ENCODE results near the gene HIVEP1. TPM values are rescaled to one million over a fixed set of nuclear protein-coding genes. Genes with fewer than 3 reads are reported as not detected.
"Not testable (repeated sequence)": the region's sequence is repeated elsewhere in the genome, so short reads cannot be mapped to it uniquely, and the experiment has no call there.

The HIVEP1 gene
- total RNA-seq, 2 experiments from 2014 or later, result 21.7 to 27.8 TPM

DNA sequence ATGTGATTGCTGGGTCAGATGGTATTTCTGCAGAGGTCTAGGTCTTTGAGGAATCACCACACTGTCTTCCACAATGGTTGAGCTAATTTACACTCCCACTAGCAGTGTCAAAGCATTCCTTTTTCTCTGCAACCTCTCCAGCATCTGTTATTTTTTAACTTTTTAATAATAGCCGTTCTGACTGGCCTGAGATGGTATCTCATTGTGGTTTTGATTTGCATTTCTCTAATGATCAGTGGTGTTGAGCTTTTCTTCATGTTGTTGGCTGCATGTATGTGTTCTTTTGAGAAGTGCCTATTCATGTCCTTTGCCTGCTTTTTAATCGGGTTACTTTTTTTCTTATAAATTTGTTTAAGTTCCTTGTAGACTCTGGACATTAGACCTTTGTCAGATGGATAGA lies 143.7 kb downstream of the HIVEP1 start:
- CTCF ChIA-PET, result interaction anchor here (1.4 kb wide), 1 partner anchor 134 kb away, joined by 3 read pairs; no protein-coding TSS in a partner anchor
- H3K27ac Mint-ChIP-seq, H3K4me3 Mint-ChIP-seq, H3K9me3 Mint-ChIP-seq, H3K27me3 Mint-ChIP-seq, DNase-seq, POLR2A ChIA-PET: not testable (repeated sequence)
- Mint-ChIP-seq H3K36me3 (ENCODE audit: low read depth) (peaks cover 15% of the 10 kb centered on the region), H3K4me1 (peaks cover 16% of the 10 kb centered on the region)

DNA sequence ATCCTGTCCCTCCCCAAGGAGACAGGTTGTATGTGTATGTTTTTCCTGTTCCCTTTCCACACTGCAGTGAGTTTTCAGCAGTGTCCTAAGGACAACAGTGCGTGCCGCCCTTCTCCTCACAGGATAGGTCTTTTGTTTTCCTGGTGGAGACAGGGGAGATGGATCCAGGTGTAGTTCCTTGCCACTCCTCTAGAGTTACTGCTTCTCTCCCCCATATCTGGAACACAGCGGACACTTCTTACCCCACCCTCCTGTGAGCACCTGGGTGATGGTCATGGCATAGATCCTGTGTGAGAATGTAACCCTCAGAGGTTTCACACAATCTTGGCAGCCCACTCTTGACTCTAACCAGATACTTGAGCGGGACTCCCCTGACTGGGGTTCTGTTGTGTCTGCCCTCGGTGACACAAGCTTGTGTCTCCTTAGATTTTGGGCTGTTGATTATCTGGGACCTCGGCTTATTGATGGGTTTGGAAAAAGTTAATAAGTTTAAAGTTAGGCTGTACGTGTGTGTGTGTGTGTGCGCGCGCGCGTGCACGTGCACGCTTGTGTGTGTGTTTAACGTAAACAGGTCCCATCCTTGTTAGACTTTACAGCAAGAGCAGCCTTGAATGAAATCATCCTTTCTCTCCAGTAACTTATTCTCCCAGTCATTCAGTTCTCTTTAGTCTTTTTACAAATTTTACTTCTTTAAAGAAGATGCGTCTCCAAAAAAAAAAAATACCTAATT lies 146.7 kb downstream of the HIVEP1 start:
- ChIA-PET POLR2A (no interaction called here), CTCF (interaction anchor here (0.7 kb wide), 1 partner anchor 131 kb away, joined by 3 read pairs; the partner anchor contains the start of gene EDN1)
- no peak for DNase-seq
- Mint-ChIP-seq H3K36me3 (ENCODE audit: low read depth) (peaks cover 38% of the 10 kb centered on the region), H3K27ac (no peak overlapping the region), H3K4me1 (peaks cover 39% of the 10 kb centered on the region), H3K9me3 (no peaks in the 10 kb centered on the region), H3K27me3 (no peaks in the 10 kb centered on the region), H3K4me3 (no peak overlapping the region)

- no peak for DNase-seq
- peaks cover 44% of the 10 kb centered on the region for H3K36me3 Mint-ChIP-seq (ENCODE audit: low read depth)
- ChIA-PET POLR2A (no interaction called here), CTCF (interaction anchor here (0.5 kb wide), 1 partner anchor 729 kb away, joined by 3 read pairs; no protein-coding TSS in a partner anchor)
- H3K27ac Mint-ChIP-seq, result no peak overlapping the region
- no peak overlapping the region for H3K4me3 Mint-ChIP-seq
- peaks cover 40% of the 10 kb centered on the region for H3K4me1 Mint-ChIP-seq
- H3K9me3 Mint-ChIP-seq, result no peaks in the 10 kb centered on the region
- H3K27me3 Mint-ChIP-seq, result no peaks in the 10 kb centered on the region
These were observed 148.2 kb downstream of the HIVEP1 start for GRCh38 chr6:12160326-12160725.

DNA sequence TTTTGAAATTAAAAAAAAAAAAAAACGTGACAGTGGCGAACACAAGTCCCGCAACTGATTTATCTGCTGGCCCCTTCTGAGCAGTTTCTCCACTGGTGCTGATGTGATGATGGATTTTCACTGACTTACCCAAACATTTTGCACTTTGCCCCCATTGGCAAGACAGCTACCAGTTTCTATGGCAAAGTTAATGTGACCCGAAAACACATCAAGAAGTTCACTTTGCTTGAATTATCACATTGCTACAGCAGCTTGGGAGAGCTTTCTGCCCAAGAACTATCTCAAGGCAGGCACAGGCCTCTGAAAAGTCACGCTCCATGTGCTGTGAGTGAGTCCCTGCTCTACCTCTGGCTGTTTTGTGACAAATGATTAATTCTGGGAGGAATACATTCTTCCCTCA lies 150.1 kb downstream of the HIVEP1 start:
- Mint-ChIP-seq H3K36me3 (ENCODE audit: low read depth) (peaks cover 43% of the 10 kb centered on the region), H3K9me3 (no peaks in the 10 kb centered on the region), H3K4me3 (no peak overlapping the region), H3K27ac (no peak overlapping the region), H3K4me1 (peaks cover 36% of the 10 kb centered on the region), H3K27me3 (no peaks in the 10 kb centered on the region)
- POLR2A ChIA-PET, result no interaction called here
- CTCF ChIA-PET, result interaction anchor here (1.1 kb wide), 1 partner anchor 463 kb away, joined by 3 read pairs; no protein-coding TSS in a partner anchor
- DNase-seq, result no peak

- POLR2A ChIA-PET, result no interaction called here
- H3K4me1 Mint-ChIP-seq, result peaks cover 31% of the 10 kb centered on the region
- H3K36me3 Mint-ChIP-seq (ENCODE audit: low read depth), result peaks cover 37% of the 10 kb centered on the region
- H3K27ac Mint-ChIP-seq, result peak overlapping the region; percentile 33
- H3K9me3 Mint-ChIP-seq, result no peaks in the 10 kb centered on the region
- H3K4me3 Mint-ChIP-seq, result no peak overlapping the region
- no peaks in the 10 kb centered on the region for H3K27me3 Mint-ChIP-seq
- peak; percentile 74 for DNase-seq
- CTCF ChIA-PET, result interaction anchor here (1.2 to 1.4 kb wide), 2 partner anchors 71 to 508 kb away, joined by 7 read pairs; no protein-coding TSS in a partner anchor
These were observed 151.0 kb downstream of the HIVEP1 start for GRCh38 chr6:12163149-12163548.

DNA sequence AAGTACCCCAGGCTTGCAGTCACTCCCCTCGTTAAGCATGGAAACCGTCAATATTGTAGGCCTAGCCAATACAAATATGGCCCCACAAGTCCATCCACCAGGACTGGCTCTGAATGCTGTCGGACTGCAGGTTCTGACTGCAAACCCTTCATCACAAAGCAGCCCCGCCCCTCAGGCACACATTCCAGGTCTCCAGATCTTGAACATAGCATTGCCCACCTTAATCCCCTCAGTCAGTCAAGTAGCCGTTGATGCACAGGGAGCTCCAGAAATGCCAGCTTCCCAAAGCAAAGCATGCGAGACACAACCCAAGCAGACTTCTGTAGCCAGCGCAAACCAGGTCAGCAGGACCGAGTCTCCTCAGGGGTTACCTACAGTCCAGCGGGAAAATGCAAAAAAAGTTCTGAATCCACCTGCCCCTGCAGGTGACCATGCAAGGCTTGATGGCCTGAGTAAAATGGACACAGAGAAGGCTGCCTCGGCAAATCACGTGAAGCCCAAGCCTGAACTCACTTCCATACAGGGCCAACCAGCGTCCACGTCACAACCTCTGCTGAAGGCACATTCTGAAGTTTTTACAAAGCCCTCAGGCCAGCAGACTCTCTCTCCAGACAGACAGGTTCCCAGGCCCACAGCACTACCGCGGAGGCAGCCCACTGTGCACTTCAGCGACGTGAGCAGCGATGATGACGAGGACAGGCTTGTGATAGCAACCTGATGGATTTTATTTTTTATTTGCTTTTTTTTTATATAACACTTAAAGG lies 151.8 kb downstream of the HIVEP1 start:
- no peak for DNase-seq
- ChIA-PET CTCF (interaction anchor here (1.2 to 1.4 kb wide), 2 partner anchors 70 to 508 kb away, joined by 7 read pairs; no protein-coding TSS in a partner anchor), POLR2A (no interaction called here)
- Mint-ChIP-seq H3K4me3 (no peak overlapping the region), H3K4me1 (peaks cover 29% of the 10 kb centered on the region), H3K27me3 (no peaks in the 10 kb centered on the region), H3K36me3 (ENCODE audit: low read depth) (peaks cover 32% of the 10 kb centered on the region), H3K9me3 (no peaks in the 10 kb centered on the region), H3K27ac (no peak overlapping the region)

DNA sequence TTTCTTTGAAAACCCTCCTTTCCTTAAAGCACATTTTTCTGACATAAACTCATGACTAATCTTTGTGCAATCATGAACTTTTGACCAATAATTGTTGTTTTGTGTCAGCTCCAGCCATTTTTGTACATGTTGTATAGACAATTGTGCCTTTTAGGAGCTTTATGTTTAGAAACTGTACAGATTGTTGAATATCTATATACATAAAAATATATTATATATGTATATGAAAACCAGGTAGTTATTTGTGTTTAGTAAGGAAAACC lies 152.3 kb downstream of the HIVEP1 start:
- Mint-ChIP-seq H3K9me3 (no peaks in the 10 kb centered on the region), H3K27me3 (no peaks in the 10 kb centered on the region), H3K36me3 (ENCODE audit: low read depth) (peaks cover 32% of the 10 kb centered on the region), H3K27ac (no peak overlapping the region), H3K4me1 (peaks cover 29% of the 10 kb centered on the region), H3K4me3 (no peak overlapping the region)
- ChIA-PET CTCF (no interaction called here), POLR2A (no interaction called here)
- DNase-seq, result no peak

GRCh38 chr6:12165297-12165696 lies 153.2 kb downstream of the HIVEP1 start:
- ChIA-PET POLR2A (no interaction called here), CTCF (no interaction called here)
- peaks cover 32% of the 10 kb centered on the region for H3K36me3 Mint-ChIP-seq (ENCODE audit: low read depth)

DNA sequence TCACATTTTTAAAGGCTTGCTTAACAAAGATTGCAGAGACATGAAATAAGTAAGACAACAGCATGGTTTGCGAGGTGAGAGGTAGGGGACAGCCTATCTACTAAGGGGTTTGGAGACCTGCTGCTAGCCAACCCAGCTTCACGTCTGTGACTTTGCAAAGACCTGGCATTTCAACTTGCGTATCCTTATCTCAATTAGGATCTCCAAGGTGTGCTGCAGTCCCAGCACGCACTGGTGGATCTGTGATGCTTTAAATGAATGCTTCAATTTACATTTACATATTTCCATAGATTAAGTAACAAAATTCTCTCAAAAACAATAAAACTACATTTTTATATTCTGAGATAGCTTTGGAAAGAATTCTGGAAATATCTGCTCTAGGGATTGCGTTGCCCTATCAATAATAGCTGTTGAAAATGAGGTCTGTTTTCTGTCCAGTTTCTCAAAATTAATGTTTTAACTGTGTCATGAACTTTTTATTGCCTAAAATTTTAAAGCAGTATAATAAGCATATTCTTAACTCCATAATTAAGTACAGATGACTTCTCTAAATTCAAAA lies 153.7 kb downstream of the HIVEP1 start:
- Mint-ChIP-seq H3K27me3 (no peaks in the 10 kb centered on the region), H3K36me3 (ENCODE audit: low read depth) (peaks cover 32% of the 10 kb centered on the region), H3K27ac (no peak overlapping the region), H3K4me3 (no peak overlapping the region), H3K4me1 (peaks cover 24% of the 10 kb centered on the region), H3K9me3 (no peaks in the 10 kb centered on the region)
- ChIA-PET POLR2A (no interaction called here), CTCF (interaction anchor here (0.6 kb wide), 1 partner anchor 75 kb away, joined by 3 read pairs; no protein-coding TSS in a partner anchor)
- DNase-seq, result no peak

More at GRCh38 chr6:12165297-12165696, 153.2 kb downstream of the HIVEP1 start:
- no peaks in the 10 kb centered on the region for H3K9me3 Mint-ChIP-seq
- H3K27ac Mint-ChIP-seq, result no peak overlapping the region
- DNase-seq, result no peak
- no peak overlapping the region for H3K4me3 Mint-ChIP-seq
- no peaks in the 10 kb centered on the region for H3K27me3 Mint-ChIP-seq
- H3K4me1 Mint-ChIP-seq, result peaks cover 25% of the 10 kb centered on the region

- Mint-ChIP-seq H3K4me3 (no peak overlapping the region), H3K4me1 (no peaks in the 10 kb centered on the region), H3K27me3 (no peaks in the 10 kb centered on the region), H3K27ac (no peak overlapping the region), H3K36me3 (ENCODE audit: low read depth) (peaks cover 4% of the 10 kb centered on the region), H3K9me3 (no peaks in the 10 kb centered on the region)
- ChIA-PET CTCF (no interaction called here), POLR2A (no interaction called here)
- DNase-seq, result no peak
These were observed 157.3 kb downstream of the HIVEP1 start for GRCh38 chr6:12169377-12169776.

GRCh38 chr6:12170351-12171092 lies 158.4 kb downstream of the HIVEP1 start:
- POLR2A ChIA-PET, result no interaction called here
- H3K9me3 Mint-ChIP-seq, result no peaks in the 10 kb centered on the region
- CTCF ChIA-PET, result no interaction called here
- DNase-seq, result no peak
- no peaks in the 10 kb centered on the region for H3K27me3 Mint-ChIP-seq
- no peaks in the 10 kb centered on the region for H3K36me3 Mint-ChIP-seq (ENCODE audit: low read depth)
- H3K4me3 Mint-ChIP-seq, result no peak overlapping the region
- no peaks in the 10 kb centered on the region for H3K4me1 Mint-ChIP-seq
- H3K27ac Mint-ChIP-seq, result no peak overlapping the region

DNA sequence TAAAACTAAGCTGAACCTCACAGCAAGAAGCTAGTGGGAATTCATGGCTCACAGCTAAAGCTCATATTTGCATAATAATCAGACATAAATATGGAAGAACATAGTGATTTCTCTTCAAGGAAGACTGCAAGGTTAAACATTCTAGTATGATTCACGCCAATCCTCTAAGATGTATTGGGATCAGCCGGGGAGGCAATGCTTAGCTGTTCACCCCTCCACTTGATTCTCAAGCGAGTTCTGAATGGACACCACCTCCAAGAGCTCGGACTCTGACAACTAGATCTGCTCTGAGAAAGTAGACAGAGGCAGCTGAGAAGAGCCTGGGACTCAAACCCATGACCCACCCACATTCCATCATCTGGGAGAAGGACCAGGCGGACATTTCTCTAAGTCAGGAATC lies 159.6 kb downstream of the HIVEP1 start:
- ChIA-PET POLR2A (interaction anchor here (0.5 kb wide), 1 partner anchor 148 kb away, joined by 3 read pairs; no protein-coding TSS in a partner anchor), CTCF (no interaction called here)
- no peak overlapping the region for H3K4me3 Mint-ChIP-seq
- H3K9me3 Mint-ChIP-seq, result peaks cover 2% of the 10 kb centered on the region
- no peaks in the 10 kb centered on the region for H3K36me3 Mint-ChIP-seq (ENCODE audit: low read depth)
- H3K4me1 Mint-ChIP-seq, result no peaks in the 10 kb centered on the region
- DNase-seq, result no peak
- no peak overlapping the region for H3K27ac Mint-ChIP-seq
- H3K27me3 Mint-ChIP-seq, result no peaks in the 10 kb centered on the region

- H3K27ac Mint-ChIP-seq, result no peak overlapping the region
- no peaks in the 10 kb centered on the region for H3K27me3 Mint-ChIP-seq
- ChIA-PET POLR2A (no interaction called here), CTCF (no interaction called here)
- H3K4me1 Mint-ChIP-seq, result no peaks in the 10 kb centered on the region
- DNase-seq, result no peak
- H3K36me3 Mint-ChIP-seq (ENCODE audit: low read depth), result no peaks in the 10 kb centered on the region
- peaks cover 5% of the 10 kb centered on the region for H3K9me3 Mint-ChIP-seq
- no peak overlapping the region for H3K4me3 Mint-ChIP-seq
These were observed 160.5 kb downstream of the HIVEP1 start for GRCh38 chr6:12172572-12172971.

Measured in activated CD4-positive, alpha-beta memory T cell treated with anti-CD3 and anti-CD28 coated beads, Interleukin-2, amount 10 ng/mL, durations not matched to agents 7 days and 5 days (primary cell).